GM12878 (cell line): Measurements from ENCODE around the gene AP2B1. TPM values are rescaled to one million over a fixed set of nuclear protein-coding genes. Genes with fewer than 3 reads are reported as not detected.

Source experiments
- BCLAF1 ChIP-seq: fragments of 450-650 bp; IDR thresholded peaks from 2 replicates; pipeline ENCODE4 v1.6.1; 2017; ENCODE audit warnings: antibody characterized with exemption, mild to moderate bottlenecking, moderate library complexity
- CHD4 ChIP-seq: fragments of 200-600 bp; sonication (generic); IDR thresholded peaks from 2 replicates; pipeline ENCODE4 v1.6.1; 2016; ENCODE audit warnings: mild to moderate bottlenecking
- CTCF ChIP-seq, 3 experiments: IDR thresholded peaks in 2 of 3; conservative IDR thresholded peaks in 1 of 3; 2 replicates each; pipeline ENCODE4 v1.5.1; 2011; ENCODE audit warnings: low read depth in 3 of 3, low read length in 3 of 3, mild to moderate bottlenecking in 3 of 3, control low read depth in 2 of 3, moderate library complexity in 2 of 3, inconsistent platforms in 1 of 3, mixed read lengths in 1 of 3; ENCODE audit not compliant: control insufficient read depth in 2 of 3, insufficient read depth in 1 of 3; ENCODE audit errors: extremely low read depth in 1 of 3
- E4F1 ChIP-seq: fragments of 450-650 bp; IDR thresholded peaks from 2 replicates; pipeline ENCODE4 v1.6.1; 2018; ENCODE audit warnings: borderline replicate concordance, mild to moderate bottlenecking; ENCODE audit not compliant: partially characterized antibody
- ELK1 ChIP-seq: IDR thresholded peaks from 2 replicates; pipeline ENCODE4 v1.6.1; 2012; ENCODE audit warnings: low read depth, low read length, improper control_type of control experiment
- FOS ChIP-seq: IDR thresholded peaks from 3 replicates; pipeline ENCODE4 v1.6.1; 2011; ENCODE audit warnings: borderline replicate concordance; ENCODE audit not compliant: insufficient read length; ENCODE audit errors: extremely low read depth
- HDAC6 ChIP-seq: fragments of 200-600 bp; sonication (generic); IDR thresholded peaks from one replicate; pipeline ENCODE4 v1.8.0; 2017; ENCODE audit warnings: antibody characterized with exemption; ENCODE audit not compliant: unreplicated experiment
- JUNB ChIP-seq: IDR thresholded peaks from 2 replicates; pipeline ENCODE4 v1.6.1; 2016; ENCODE audit warnings: antibody characterized with exemption, mild to moderate bottlenecking
- KLF5 ChIP-seq: fragments of 450-650 bp; IDR thresholded peaks from 2 replicates; pipeline ENCODE4 v1.6.1; 2014; ENCODE audit warnings: mild to moderate bottlenecking; ENCODE audit not compliant: partially characterized antibody
- PAX5 ChIP-seq: IDR thresholded peaks from 2 replicates; pipeline ENCODE4 v1.6.1; 2011; ENCODE audit warnings: low read depth, low read length, borderline replicate concordance
- POU2F2 ChIP-seq: IDR thresholded peaks from 3 replicates; pipeline ENCODE4 v1.6.1; 2011; ENCODE audit warnings: low read depth, mild to moderate bottlenecking, low read length, borderline replicate concordance
- RUNX3 ChIP-seq: IDR thresholded peaks from 2 replicates; pipeline ENCODE4 v1.6.1; 2012; ENCODE audit warnings: low read length, inconsistent platforms
- TBL1XR1 ChIP-seq: IDR thresholded peaks from 2 replicates; pipeline ENCODE4 v1.6.1; 2012; ENCODE audit warnings: low read depth, low read length, improper control_type of control experiment
- ZZZ3 ChIP-seq: IDR thresholded peaks from 2 replicates; pipeline ENCODE4 v1.6.1; 2011; ENCODE audit warnings: low read depth; ENCODE audit not compliant: control insufficient read depth, insufficient read length
- polyA plus RNA-seq, 11 experiments: library from polyadenylated mRNA; depleted of rRNA in 4 of 11; unstranded in 6 of 11; stranded (reverse) in 5 of 11; fragments of >200 nt; fragmentation: Nextera tagmentation in 4 of 11; fragmentation: Illumina TruSeq in 1 of 11; extraction: Ambion mirVana in 4 of 11; extraction: Trizol in 1 of 11; gene quantifications; 1 replicate in 1 of 11; 2 replicates in 10 of 11; pipeline versions ENCODE4 v1.2.1 to v1.2.3, GENCODE V29; 2011 to 2016; ENCODE audit warnings: inconsistent platforms in 2 of 11, missing spikeins in 2 of 11, low read depth in 1 of 11
- total RNA-seq, 4 experiments: library from RNA; depleted of rRNA in 3 of 4; stranded (reverse); fragments of >200 nt in 3 of 4; fragmentation: Illumina TruSeq in 1 of 4; extraction: Trizol in 1 of 4; gene quantifications; 2 replicates each; pipeline versions ENCODE4 v1.2.1 to v1.2.3, GENCODE V29; 2013 to 2021

AP2B1 gene
- total and polyA plus RNA-seq, 10 of the 15 experiments (the other 5 are each of a cell fraction or from before 2014, with no cell fraction given), result 18.6 to 112 (median 53.9) TPM

GRCh38 chr17:35764123-35764991 is 177.2 kb downstream of the AP2B1 start (continued):
- TF ChIP-seq CTCF (IDR thresholded peaks at IDR 0.05 in 2 of 3, conservative IDR thresholded peaks at IDR 0.05 in 1 of 3; ENCODE audit: control insufficient read depth in 2 of 3, extremely low read depth in 1 of 3, insufficient read depth in 1 of 3, low read depth in 3 of 3, low read length in 3 of 3) (peak; percentile 89 to 98 (median 96)), E4F1 (no peak), RUNX3 (no peak), JUNB (no peak), HDAC6 (no peak), FOS (no peak), POU2F2 (0 out of 3 replicates have a peak, but pooled peaks have one; percentile 31), BCLAF1 (no peak), ZZZ3 (no peak), ELK1 (no peak), CHD4 (no peak), PAX5 (no peak), TBL1XR1 (no peak), KLF5 (no peak)
